ENCODE measurements around the gene TSEN34. TPM values are rescaled to one million over a fixed set of nuclear protein-coding genes. Genes with fewer than 3 reads are reported as not detected.
"Not testable (repeated sequence)": the region's sequence is repeated elsewhere in the genome, so short reads cannot be mapped to it uniquely, and the experiment has no call there.

TSEN34 gene
- total and polyA plus RNA-seq, 2 experiments from 2014 or later = 36.6 to 53.4 TPM

DNA sequence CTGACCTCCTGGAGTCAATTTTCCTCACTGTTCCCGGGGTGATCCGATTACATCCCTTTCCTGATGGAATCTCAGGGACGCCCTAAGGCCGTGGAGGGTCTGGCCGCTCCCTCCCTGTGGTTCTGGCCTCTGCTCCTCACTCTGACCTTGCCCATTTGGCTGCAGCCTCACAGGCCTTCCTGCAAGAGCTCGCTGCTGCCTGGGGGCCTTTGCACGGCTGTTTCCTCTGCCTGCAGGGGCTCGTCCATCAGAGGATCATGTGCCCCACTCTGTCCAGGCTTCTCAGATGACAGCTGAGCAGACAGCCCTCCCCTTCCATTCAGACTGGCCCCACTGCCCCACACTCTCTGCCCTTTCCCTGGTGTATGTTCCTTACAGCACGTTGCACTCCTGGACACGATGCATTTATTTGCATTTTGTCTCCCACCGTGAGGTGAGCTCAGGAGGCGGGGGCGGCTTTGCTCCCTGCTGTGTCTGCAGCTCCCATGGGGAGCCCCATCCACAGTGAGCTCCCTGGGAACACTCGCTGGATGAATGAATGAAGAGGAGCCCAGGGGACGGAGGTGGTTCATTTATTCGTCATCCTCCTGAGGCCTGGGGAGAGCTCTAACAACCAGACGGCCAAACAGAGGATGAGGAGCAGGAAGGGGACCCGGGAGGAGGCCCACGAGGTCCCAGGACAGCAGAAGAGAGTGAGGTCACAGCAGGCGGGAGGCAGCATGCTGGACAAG is 26.6 kb downstream of the TSEN34 start:
- peaks cover 26% of the 10 kb centered on the region for H3K36me3 Mint-ChIP-seq (ENCODE audit: low read depth)
- not testable (repeated sequence) for H3K27me3 ChIP-seq (ENCODE audit: insufficient read depth); H3K4me3 Mint-ChIP-seq; H3K27ac Mint-ChIP-seq; DNase-seq (ENCODE audit: low spot score); H3K4me3 ChIP-seq; H4K20me1 ChIP-seq (replicated peaks; ENCODE audit: insufficient read depth); H3K4me1 Mint-ChIP-seq; H3K4me2 ChIP-seq; H3K27me3 Mint-ChIP-seq (ENCODE audit: insufficient read depth, low read depth, poor library complexity); H3K79me2 ChIP-seq (replicated peaks; ENCODE audit: insufficient read depth); H3K27ac ChIP-seq (ENCODE audit: low read depth); H3K36me3 ChIP-seq (ENCODE audit: insufficient read depth); H3K9me3 Mint-ChIP-seq; H3K4me1 ChIP-seq (ENCODE audit: insufficient read depth); H3K9me2 ChIP-seq (ENCODE audit: insufficient read depth); H3F3A ChIP-seq (replicated peaks; ENCODE audit: low read depth); ATAC-seq; H2AFZ ChIP-seq

DNA sequence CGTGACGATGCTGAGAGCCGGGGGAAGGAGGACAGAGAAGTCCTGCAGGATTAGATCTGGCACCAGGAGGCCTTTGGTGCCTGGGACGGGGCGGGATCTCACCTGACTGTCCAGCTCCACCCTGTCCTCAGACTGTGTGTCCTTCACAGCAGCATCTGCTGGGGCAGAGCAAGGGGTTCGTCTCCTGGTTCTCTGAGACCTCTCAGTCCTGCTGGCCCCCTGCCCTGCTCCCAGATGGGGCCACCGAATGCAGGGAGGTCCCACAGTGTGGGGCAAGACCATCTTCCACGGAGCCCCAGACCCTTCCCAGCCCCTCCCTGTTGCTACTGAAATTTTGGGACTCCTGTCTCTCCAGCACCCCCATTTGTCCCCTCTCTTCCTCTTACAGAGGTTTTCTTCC is 27.2 kb downstream of the TSEN34 start:
- DNase-seq (ENCODE audit: low spot score) = no peak
- no peak overlapping the region for H3K4me2 ChIP-seq
- H3K27ac ChIP-seq (ENCODE audit: low read depth) = no peak overlapping the region
- no peak overlapping the region for H2AFZ ChIP-seq
- H4K20me1 ChIP-seq (replicated peaks; ENCODE audit: insufficient read depth) = no peaks in the 10 kb centered on the region
- Mint-ChIP-seq H3K27ac (no peak overlapping the region), H3K4me3 (no peak overlapping the region), H3K9me3 (peaks cover 3% of the 10 kb centered on the region; the same call in 2 of the 3 replicates), H3K27me3 (ENCODE audit: insufficient read depth, low read depth, poor library complexity) (peaks cover 3% of the 10 kb centered on the region), H3K4me1 (no peaks in the 10 kb centered on the region; the same call in 1 of the 3 replicates), H3K36me3 (ENCODE audit: low read depth) (peaks cover 22% of the 10 kb centered on the region)
- H3K79me2 ChIP-seq (replicated peaks; ENCODE audit: insufficient read depth) = no peaks in the 10 kb centered on the region
- ATAC-seq = no peak
- no peaks in the 10 kb centered on the region for H3K4me1 ChIP-seq (ENCODE audit: insufficient read depth)
- H3K36me3 ChIP-seq (ENCODE audit: insufficient read depth) = no peaks in the 10 kb centered on the region
- H3K27me3 ChIP-seq (ENCODE audit: insufficient read depth) = no peaks in the 10 kb centered on the region
- H3K9me2 ChIP-seq (ENCODE audit: insufficient read depth) = no peaks in the 10 kb centered on the region
- H3F3A ChIP-seq (replicated peaks; ENCODE audit: low read depth) = no peaks in the 10 kb centered on the region
- TF ChIP-seq EZH2phosphoT487 (IDR thresholded peaks at IDR 0.05; ENCODE audit: unreplicated experiment) = no peak
- TF ChIP-seq, protein P1, sequence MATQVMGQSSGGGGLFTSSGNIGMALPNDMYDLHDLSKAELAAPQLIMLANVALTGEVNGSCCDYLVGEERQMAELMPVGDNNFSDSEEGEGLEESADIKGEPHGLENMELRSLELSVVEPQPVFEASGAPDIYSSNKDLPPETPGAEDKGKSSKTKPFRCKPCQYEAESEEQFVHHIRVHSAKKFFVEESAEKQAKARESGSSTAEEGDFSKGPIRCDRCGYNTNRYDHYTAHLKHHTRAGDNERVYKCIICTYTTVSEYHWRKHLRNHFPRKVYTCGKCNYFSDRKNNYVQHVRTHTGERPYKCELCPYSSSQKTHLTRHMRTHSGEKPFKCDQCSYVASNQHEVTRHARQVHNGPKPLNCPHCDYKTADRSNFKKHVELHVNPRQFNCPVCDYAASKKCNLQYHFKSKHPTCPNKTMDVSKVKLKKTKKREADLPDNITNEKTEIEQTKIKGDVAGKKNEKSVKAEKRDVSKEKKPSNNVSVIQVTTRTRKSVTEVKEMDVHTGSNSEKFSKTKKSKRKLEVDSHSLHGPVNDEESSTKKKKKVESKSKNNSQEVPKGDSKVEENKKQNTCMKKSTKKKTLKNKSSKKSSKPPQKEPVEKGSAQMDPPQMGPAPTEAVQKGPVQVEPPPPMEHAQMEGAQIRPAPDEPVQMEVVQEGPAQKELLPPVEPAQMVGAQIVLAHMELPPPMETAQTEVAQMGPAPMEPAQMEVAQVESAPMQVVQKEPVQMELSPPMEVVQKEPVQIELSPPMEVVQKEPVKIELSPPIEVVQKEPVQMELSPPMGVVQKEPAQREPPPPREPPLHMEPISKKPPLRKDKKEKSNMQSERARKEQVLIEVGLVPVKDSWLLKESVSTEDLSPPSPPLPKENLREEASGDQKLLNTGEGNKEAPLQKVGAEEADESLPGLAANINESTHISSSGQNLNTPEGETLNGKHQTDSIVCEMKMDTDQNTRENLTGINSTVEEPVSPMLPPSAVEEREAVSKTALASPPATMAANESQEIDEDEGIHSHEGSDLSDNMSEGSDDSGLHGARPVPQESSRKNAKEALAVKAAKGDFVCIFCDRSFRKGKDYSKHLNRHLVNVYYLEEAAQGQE (IDR thresholded peaks at IDR 0.05; ENCODE audit: unreplicated experiment) = no peak
- TF ChIP-seq, protein P2, sequence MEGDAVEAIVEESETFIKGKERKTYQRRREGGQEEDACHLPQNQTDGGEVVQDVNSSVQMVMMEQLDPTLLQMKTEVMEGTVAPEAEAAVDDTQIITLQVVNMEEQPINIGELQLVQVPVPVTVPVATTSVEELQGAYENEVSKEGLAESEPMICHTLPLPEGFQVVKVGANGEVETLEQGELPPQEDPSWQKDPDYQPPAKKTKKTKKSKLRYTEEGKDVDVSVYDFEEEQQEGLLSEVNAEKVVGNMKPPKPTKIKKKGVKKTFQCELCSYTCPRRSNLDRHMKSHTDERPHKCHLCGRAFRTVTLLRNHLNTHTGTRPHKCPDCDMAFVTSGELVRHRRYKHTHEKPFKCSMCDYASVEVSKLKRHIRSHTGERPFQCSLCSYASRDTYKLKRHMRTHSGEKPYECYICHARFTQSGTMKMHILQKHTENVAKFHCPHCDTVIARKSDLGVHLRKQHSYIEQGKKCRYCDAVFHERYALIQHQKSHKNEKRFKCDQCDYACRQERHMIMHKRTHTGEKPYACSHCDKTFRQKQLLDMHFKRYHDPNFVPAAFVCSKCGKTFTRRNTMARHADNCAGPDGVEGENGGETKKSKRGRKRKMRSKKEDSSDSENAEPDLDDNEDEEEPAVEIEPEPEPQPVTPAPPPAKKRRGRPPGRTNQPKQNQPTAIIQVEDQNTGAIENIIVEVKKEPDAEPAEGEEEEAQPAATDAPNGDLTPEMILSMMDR (conservative IDR thresholded peaks at IDR 0.05; ENCODE audit: low read depth in 2 of 2) = no peak
- TF ChIP-seq, protein P3, sequence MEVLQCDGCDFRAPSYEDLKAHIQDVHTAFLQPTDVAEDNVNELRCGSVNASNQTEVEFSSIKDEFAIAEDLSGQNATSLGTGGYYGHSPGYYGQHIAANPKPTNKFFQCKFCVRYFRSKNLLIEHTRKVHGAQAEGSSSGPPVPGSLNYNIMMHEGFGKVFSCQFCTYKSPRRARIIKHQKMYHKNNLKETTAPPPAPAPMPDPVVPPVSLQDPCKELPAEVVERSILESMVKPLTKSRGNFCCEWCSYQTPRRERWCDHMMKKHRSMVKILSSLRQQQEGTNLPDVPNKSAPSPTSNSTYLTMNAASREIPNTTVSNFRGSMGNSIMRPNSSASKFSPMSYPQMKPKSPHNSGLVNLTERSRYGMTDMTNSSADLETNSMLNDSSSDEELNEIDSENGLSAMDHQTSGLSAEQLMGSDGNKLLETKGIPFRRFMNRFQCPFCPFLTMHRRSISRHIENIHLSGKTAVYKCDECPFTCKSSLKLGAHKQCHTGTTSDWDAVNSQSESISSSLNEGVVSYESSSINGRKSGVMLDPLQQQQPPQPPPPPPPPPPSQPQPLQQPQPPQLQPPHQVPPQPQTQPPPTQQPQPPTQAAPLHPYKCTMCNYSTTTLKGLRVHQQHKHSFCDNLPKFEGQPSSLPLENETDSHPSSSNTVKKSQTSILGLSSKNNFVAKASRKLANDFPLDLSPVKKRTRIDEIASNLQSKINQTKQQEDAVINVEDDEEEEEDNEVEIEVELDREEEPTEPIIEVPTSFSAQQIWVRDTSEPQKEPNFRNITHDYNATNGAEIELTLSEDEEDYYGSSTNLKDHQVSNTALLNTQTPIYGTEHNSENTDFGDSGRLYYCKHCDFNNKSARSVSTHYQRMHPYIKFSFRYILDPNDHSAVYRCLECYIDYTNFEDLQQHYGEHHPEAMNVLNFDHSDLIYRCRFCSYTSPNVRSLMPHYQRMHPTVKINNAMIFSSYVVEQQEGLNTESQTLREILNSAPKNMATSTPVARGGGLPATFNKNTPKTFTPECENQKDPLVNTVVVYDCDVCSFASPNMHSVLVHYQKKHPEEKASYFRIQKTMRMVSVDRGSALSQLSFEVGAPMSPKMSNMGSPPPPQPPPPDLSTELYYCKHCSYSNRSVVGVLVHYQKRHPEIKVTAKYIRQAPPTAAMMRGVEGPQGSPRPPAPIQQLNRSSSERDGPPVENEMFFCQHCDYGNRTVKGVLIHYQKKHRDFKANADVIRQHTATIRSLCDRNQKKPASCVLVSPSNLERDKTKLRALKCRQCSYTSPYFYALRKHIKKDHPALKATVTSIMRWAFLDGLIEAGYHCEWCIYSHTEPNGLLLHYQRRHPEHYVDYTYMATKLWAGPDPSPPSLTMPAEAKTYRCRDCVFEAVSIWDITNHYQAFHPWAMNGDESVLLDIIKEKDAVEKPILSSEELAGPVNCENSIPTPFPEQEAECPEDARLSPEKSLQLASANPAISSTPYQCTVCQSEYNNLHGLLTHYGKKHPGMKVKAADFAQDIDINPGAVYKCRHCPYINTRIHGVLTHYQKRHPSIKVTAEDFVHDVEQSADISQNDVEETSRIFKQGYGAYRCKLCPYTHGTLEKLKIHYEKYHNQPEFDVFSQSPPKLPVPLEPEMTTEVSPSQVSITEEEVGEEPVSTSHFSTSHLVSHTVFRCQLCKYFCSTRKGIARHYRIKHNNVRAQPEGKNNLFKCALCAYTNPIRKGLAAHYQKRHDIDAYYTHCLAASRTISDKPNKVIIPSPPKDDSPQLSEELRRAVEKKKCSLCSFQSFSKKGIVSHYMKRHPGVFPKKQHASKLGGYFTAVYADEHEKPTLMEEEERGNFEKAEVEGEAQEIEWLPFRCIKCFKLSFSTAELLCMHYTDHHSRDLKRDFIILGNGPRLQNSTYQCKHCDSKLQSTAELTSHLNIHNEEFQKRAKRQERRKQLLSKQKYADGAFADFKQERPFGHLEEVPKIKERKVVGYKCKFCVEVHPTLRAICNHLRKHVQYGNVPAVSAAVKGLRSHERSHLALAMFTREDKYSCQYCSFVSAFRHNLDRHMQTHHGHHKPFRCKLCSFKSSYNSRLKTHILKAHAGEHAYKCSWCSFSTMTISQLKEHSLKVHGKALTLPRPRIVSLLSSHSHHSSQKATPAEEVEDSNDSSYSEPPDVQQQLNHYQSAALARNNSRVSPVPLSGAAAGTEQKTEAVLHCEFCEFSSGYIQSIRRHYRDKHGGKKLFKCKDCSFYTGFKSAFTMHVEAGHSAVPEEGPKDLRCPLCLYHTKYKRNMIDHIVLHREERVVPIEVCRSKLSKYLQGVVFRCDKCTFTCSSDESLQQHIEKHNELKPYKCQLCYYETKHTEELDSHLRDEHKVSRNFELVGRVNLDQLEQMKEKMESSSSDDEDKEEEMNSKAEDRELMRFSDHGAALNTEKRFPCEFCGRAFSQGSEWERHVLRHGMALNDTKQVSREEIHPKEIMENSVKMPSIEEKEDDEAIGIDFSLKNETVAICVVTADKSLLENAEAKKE (CRISPR knock-in tag; IDR thresholded peaks at IDR 0.05) = no peak
- TF ChIP-seq, protein P4, sequence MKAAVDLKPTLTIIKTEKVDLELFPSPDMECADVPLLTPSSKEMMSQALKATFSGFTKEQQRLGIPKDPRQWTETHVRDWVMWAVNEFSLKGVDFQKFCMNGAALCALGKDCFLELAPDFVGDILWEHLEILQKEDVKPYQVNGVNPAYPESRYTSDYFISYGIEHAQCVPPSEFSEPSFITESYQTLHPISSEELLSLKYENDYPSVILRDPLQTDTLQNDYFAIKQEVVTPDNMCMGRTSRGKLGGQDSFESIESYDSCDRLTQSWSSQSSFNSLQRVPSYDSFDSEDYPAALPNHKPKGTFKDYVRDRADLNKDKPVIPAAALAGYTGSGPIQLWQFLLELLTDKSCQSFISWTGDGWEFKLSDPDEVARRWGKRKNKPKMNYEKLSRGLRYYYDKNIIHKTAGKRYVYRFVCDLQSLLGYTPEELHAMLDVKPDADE (IDR thresholded peaks at IDR 0.05) = no peak
- no peak overlapping the region for H3K4me3 ChIP-seq

All from GM23338 (cell line).